Head of caudate nucleus (tissue), 42 donors: ENCODE results near the gene GPC5.
"Not testable (repeated sequence)": the region's sequence is repeated elsewhere in the genome, so short reads cannot be mapped to it uniquely, and the experiment has no call there.

ENCODE experiments used
- DNase-seq, 42 donors: peaks; one replicate each; pipeline versions ENCODE4 v3.0.0 to v3.0.0-alpha.2; 2020 to 2021; ENCODE audit warnings: mixed read lengths in 7 of 42
- intact Hi-C: fragments of 100-400 bp; cut with DNase I; formaldehyde crosslinking; loops from one replicate; pipeline ENCODE4 v1.15.0; 2022

The GPC5 gene

DNA sequence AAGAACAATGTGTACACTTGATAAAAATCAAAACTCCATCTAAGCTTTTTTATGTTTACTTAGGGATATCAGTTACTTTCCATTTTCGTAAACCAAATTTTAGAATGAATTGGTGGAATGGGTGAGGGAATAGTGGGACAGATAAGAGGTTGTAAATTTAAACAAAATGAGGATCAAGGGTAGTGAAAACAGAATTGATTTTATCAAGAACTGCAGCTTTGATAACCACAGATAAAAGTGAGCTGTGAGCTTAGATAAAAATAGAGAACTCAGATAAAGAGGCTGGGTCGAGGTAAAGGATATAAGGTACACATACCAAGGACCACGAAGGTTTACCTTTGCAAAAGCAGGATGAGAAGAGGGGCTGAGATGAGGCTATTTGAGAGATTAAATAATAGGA lies 1015.0 kb downstream of the GPC5 start:
- no peak for DNase-seq
- intact Hi-C loops, result no loop called here

DNA sequence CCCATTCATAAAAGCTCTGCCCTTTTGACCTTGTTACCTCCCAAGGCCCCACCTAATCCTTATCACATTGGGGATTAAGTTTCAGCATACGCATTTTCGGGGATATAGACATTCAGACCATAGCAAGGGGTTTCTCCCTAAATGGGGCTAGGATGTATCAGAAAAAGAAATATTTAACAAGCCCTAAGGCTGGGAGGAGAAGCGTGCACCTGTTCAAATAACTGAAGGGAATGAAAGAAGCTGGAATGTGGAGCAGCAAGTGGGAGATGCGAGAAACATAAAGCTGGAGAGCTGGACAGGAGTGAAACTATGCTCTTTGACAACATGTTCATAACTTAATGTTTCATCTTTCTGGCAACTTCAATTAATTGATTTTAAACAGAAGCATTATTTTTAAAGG lies 1016.4 kb downstream of the GPC5 start:
- no peak for DNase-seq
- intact Hi-C loops, result no loop called here

DNA sequence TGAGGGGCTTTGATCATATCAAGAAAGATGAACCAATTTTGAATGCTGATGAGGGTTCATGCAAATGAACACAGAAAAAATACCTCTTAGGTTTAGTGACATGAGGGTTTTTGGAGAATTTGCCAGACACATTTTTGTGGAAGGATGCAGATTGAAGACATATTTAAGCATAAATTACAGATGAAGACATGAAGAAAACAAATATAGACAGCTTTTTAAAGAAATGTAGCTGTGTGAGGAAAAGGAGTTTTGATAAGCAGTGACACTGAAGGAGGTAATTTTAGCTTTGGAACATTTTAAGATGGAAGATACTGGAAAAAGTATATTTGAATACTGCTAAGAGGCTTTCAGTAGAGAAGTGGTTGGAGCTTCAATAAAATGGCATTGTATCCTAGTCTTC lies 1017.4 kb downstream of the GPC5 start:
- intact Hi-C loops, result no loop called here
- DNase-seq, result no peak

DNA sequence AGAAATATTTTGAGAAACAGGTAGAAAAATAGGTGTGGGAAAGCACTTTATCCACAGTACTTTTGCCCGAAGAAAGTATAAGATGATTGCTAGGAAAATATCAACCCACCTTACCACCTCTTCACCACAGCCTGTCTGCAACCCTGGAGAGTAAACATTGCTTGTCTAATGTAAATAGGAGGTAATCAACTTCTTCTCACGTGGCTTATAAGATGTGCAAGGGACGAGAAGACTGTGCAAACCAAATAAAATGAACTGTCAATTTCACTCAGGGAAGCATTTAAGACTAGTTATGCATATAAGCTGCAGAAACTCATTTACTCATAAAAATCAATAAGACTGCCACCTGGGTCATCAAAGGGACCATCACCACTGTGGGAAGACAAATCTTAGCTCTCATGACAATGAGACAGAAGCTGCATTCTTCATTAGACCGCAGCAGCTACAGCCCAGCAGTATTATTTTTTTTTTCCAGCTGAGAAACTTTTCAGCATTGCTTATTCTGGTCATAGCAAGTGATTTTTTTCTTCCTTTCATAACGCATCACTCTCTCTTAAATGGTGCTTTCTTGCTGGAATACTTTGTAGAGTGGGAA lies 1020.5 kb downstream of the GPC5 start:
- DNase-seq, result no peak
- intact Hi-C loops, result no loop called here

DNA sequence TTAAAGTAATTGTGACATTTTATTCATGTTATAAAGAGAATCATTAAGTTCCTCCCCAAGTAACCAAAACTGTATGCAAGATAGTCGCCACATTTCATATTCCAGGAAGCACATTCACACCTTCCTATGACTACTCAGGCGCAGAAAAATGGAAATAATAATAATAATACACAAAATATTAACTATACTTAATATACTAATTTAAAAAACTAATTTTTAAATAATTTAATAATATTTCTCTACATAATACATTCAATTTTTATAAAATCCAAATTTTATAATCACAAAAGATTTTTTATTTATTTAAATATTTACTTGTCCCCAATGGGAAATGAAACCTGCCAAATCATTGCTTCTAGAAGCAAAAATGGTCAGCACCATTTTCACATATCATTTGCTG lies 1030.8 kb downstream of the GPC5 start:
- intact Hi-C loops, result no loop called here
- DNase-seq, result no peak

DNA sequence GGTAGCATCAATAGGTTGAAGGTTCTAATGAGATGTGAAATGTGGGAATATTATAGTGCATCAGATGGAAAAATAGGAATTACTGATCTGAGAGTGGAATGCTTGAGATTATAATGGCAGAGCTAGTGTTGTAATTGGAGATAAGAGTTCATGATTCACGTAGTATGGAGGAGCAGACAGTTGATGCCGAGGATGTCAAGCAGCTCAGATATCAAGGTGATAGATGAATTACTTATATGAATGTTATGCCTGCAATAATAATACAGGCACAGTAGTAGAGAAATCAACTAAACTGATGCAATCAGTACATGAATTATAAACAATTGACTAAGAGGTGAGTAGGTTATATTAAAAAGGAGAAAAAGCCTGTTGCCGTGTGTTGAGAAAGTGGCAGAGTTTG lies 1035.0 kb downstream of the GPC5 start:
- intact Hi-C loops, result no loop called here
- DNase-seq, result no peak

DNA sequence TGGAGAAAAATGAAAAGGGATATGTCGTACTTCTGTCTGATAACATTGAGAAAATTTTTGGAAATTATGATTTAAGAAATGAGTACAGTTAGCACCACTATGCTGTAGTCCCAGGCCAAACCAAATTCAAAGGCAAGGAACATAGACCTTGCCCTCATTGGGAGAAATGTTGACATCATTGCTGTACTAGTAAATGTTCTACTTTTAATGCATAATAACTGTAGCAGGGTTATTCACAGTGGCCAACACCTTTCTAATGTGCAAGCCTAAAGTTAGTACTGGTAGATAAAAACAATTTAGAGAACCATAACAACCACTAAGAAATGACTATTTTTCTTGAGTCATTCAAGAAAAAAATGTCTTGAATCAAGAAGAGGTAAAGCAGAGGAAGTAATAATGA lies 1035.5 kb downstream of the GPC5 start:
- DNase-seq, result no peak
- intact Hi-C loops, result no loop called here

DNA sequence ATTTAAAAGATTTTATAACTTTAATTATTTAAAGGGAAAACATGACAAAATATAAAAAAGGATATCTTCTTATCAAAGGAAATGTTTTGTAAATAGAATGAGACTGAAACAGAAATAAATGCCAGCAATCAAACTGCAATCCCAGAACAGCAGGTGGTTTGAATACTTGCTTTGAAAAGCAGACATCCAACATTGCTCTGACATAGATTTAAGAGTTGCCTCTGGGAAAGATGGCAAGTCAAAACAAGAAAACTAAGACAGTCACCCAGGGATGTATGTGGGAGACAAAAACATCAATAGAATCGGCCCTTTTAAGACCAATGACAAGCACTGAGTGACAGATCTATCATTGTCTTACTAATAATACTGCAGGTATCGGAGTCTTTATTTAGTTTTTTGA lies 1038.5 kb downstream of the GPC5 start:
- intact Hi-C loops, result no loop called here

DNA sequence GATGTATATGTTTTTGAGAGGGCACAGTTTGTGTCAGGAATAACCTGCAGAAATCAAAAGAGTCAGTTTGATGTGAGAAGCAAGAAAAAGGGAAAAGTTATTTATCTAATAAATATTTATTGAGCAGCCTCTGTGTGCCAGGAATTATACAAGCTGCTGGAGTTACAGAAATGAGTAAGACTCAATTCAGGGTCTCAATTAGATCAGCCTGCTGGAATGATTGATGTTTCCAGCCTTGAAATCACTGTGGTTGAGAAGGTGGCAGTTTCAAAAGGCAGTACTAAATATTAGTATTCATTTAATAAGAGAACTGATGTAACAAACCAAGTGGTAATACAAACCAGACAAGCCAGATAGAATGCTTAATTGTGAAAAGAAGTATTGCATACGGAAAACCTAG lies 1045.8 kb downstream of the GPC5 start:
- intact Hi-C loops, result no loop called here
- no peak for DNase-seq

More for the DNA sequence above, 1038.5 kb downstream of the GPC5 start:
- no peak for DNase-seq

DNA sequence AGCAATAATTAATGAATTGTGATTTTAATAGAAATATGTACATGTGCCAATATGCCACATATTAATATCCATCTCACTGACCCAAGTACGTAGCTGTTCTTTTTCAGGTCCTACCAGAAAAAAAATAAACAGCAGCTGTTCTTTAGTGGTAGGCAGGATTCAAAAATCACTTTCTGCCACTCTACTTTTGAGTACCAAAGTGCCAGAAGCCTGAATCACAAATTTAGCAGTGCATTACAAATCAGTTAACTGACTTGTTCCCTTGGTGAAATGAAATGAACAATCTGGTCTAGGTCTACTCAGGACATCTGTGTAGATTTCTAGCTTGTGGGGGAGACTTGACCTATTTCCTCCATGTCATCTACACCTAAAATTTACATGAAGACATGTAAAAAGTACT lies 1052.6 kb downstream of the GPC5 start:
- no peak for DNase-seq
- intact Hi-C loops, result no loop called here

DNA sequence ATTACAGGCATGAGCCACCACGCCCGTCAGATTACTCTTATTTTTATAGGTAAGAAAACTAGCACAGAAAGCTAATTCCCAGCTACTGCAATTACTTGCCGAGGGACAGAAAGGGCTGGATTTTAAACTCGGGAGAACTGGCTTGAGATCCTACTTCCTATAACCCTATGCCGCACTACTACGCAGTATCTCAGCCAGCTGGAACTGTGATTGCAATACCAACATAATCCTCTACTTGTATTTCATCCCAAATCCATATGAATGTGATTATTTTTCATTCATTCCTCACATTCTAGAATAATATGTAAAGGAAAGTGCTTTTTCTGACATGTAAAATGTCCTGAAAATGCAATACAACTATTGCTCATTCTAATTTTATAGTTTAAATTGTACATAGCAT lies 1054.4 kb downstream of the GPC5 start:
- intact Hi-C loops, result no loop called here
- DNase-seq, result no peak

DNA sequence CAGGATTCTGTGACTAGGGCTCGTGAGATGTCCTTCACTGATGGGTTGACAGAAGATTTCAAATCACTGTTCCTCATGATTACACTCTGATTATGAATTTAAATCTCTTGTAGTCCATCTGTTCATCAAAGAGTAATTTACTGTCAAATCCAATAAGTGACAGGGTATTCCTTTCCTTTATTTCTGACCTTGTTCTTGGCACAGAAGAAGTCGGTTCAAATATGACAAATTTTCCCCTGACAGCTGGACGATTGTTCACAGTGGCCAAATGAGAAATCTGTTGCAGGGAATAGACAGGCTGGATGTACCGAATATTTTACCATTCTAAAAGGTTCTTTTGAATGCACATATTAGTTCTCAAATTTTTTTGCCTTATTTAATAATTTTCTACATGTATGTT lies 1060.9 kb downstream of the GPC5 start:
- intact Hi-C loops, result no loop called here
- DNase-seq, result no peak

DNA sequence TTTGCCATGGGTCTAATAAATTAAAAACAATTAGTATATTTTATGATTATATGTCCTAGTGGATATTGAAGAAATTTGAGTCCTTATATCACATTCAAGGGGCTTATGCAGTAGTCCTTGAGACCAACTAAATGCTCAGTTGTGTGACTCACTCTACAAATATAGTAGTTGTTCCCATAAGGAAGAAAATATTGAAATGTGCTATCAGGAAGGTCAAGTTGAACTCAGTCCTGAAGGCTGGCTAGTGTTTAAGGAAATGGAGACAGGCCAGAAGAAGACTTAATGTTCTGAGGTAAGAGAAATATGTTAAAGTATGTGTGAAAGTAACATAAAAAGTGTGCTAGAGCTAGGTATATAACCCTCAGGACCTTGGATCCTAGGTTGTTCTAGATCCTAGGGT lies 1062.1 kb downstream of the GPC5 start:
- DNase-seq, result no peak
- intact Hi-C loops, result no loop called here

DNA sequence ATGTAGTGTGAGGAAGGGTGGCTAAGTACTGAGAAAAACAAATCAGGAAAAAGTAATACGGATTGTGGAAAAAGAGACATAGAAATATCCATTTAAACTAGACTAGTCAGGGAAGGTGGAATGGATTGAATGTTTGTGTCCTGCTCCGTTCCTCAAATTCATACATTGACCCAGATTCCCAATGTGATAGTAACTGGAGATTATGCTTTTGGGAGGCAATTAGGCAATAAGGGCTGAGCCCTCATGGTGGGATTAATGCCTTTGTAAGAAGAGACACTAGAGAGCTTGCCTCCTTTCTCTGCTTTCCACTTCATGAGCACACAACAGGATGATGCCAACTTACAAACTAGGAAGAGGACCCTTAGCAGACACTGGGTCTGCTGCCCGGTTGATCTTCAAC lies 1063.0 kb downstream of the GPC5 start:
- no peak for DNase-seq
- intact Hi-C loops, result no loop called here

DNA sequence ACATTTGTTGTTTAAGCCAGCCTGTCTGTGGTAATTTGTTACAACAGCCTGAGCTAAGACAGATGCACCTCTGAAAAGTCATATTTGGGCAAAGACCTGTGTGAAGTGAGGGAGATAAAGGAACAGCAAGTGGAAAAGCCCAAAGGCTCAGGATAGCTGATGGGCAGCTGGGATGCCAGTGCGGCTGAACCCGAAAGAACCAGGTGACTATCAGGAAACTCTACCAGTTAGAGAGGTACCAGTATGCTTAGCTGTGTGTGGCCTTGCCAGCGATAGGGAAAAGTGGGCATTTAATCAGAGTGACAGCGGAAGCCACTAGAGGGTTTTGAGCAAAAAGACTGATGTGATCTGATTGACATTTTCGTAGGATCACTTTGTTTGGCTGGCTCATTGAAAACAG lies 1063.4 kb downstream of the GPC5 start:
- no peak for DNase-seq
- intact Hi-C loops, result no loop called here

DNA sequence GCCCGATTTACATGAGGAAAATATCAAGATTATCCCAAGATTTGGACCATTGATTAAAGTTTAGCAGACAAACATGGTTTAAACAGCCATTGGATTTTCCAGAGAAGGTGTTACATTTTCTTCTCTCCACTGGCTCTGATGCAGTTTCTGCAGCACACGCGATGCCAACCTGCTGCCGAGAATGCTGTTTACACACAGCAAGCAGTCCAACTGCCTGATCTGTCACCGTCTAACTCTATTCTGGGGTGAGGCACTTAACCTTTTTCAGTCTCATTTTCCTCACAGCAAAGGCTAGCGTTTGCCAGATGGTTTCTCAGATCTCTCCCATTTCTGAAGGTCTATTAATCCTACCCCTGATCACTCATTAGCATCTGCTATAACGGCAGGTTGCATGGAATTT lies 1064.7 kb downstream of the GPC5 start:
- intact Hi-C loops, result no loop called here
- no peak for DNase-seq

DNA sequence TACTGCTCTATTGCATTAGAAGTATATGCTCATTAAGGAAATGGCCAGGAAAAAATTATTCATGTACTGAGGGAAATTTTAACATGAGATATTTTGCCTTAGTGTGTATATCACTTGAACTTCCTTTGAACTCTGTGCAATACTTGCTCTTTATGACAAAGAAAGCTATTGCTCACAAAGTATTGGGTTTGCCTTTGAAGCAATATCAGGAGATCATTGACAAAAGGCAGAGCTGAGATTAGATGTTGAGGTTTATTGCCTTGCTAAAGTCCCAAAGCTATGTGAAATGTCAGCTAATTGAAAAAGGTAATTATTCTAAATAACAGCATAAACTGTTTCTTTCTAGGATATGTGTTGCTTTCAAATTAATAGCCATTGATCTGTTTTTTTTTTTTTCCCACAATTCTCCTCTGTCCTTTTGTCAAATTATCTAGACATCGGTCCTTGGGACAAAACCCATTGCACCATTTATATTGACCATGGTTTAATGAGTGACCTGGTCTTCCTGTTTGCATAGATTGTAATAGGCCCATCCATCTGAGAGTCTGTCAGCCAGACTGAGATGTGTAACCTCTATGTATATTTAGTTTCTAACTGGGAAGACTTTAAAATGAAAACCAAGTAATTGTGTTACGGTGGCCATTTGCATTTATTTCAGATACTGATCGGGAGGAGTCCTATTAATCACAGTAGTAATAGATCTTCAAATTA lies 1075.5 kb downstream of the GPC5 start:
- DNase-seq, result no peak

DNA sequence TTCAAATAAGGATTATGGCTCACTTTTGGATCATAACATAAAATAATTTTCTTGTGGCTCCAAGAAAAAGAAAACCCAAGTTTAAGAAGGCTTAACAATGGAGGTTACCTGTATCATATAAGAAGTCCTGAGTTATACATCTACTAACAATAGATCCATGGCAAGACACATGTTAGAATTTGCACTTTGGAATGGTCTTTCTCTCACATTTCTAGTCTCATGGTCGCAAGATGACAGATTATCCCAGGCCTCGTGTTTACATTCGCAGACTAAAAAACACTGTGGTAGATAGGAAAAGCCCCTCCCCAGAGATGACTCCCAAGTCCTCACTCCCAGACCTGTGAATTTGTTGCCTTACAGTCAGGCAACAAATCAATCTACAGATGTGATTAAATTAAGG lies 1082.0 kb downstream of the GPC5 start:
- intact Hi-C loops, result no loop called here
- DNase-seq, result no peak

More for the DNA sequence above, 1075.5 kb downstream of the GPC5 start:
- intact Hi-C loops, result no loop called here

DNA sequence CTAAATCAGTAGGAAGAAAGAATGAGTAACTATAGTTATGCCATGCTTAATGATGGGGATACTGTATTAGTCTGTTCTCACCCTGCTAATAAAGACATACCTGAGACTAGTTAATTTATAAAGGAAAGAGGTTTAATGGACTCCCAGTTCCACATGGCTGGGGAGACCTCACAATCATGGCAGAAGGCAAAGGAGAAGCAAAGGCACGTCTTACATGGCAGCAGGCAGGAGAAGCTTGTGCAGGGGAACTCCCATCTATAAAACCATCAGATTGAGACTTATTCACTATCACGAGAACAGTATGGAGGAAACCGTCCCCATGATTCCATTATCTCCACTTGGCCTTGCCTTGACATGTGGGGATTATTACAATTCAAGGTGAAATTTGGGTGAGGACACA lies 1084.4 kb downstream of the GPC5 start:
- DNase-seq, intact Hi-C loops: not testable (repeated sequence)

DNA sequence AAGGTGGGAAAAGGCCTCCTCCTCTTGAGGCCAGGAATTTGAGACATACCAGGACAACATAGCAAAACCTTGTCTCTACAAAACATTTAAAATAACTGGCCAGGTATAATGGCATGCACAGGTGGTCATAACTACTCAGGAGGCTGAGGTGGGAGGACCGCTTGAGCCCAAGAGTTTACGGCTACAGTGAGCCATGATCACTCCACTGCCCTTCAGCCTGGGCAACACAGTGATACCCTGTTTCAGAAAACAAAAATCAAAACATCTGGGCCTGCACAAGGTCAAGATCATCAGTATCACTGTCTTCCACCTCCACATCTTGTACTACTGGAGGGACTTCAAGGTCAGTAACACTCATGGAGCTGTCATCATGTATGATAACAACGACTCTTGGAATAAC lies 1085.5 kb downstream of the GPC5 start:
- no peak for DNase-seq
- intact Hi-C loops, result no loop called here

DNA sequence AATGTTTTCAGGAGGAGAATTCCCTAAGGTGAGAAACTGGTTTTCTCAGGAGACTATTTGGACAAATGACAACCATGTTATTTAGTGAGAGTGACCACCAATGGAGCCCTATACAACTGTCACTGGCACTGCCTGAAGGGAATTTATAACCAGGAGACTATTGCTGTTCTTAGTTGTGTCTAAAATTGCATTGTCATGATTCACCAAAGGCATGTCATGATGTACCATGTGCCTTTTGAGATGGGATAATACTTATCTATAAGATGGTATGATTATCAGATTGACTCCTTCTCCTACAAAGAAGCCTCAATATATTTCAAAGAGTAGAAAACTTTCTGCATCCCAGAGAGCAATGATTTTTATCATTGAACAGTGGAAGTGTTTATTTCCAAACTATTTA lies 1088.8 kb downstream of the GPC5 start:
- no peak for DNase-seq
- intact Hi-C loops, result no loop called here
